ACC112 (cell line): ENCODE results near the gene RHBDD2.

Experiments
- H2AFZ ChIP-seq: fragments of 200-600 bp; sonication (generic); one replicate; pipeline ENCODE4 v1.6.0; 2017; ENCODE audit warnings: antibody characterized with exemption, low read length; ENCODE audit not compliant: unreplicated experiment
- H3K27ac ChIP-seq: fragments of 200-600 bp; sonication (generic); 2 replicates; pipeline ENCODE4 v1.5.1; 2014; ENCODE audit warnings: low read depth, mild to moderate bottlenecking, antibody characterized with exemption, low read length, moderate library complexity
- H3K27me3 ChIP-seq: fragments of 200-600 bp; sonication (generic); 2 replicates; pipeline ENCODE4 v1.6.1; 2014; ENCODE audit warnings: mild to moderate bottlenecking, antibody characterized with exemption, low read length, moderate library complexity, mixed read lengths; ENCODE audit not compliant: insufficient read depth
- H3K36me3 ChIP-seq: fragments of 200-600 bp; sonication (generic); 2 replicates; pipeline ENCODE4 v1.6.1; 2016; ENCODE audit warnings: mild to moderate bottlenecking, antibody characterized with exemption, low read length, moderate library complexity, mixed read lengths; ENCODE audit not compliant: insufficient read depth
- H3K4me1 ChIP-seq: fragments of 200-600 bp; sonication (generic); one replicate; pipeline ENCODE4 v1.6.1; 2016; ENCODE audit warnings: low read length, mixed read lengths; ENCODE audit not compliant: insufficient read depth, unreplicated experiment, control insufficient read depth
- H3K4me3 ChIP-seq: fragments of 200-600 bp; sonication (generic); 2 replicates; pipeline ENCODE4 v1.5.1; 2014; ENCODE audit warnings: mild to moderate bottlenecking, low read depth, low read length
- H3K79me2 ChIP-seq: fragments of 200-600 bp; sonication (generic); one replicate; pipeline ENCODE4 v1.6.0; 2016; ENCODE audit warnings: low read length; ENCODE audit not compliant: control insufficient read depth, unreplicated experiment, insufficient read depth

RHBDD2 gene

GRCh38 chr7:75937958-75938786 is 59.3 kb downstream of the RHBDD2 start:
- no peaks in the 10 kb centered on the region; the same call in 1 of the 2 replicates for H3K36me3 ChIP-seq
- peaks cover 29% of the 10 kb centered on the region for H3K4me1 ChIP-seq
- H2AFZ ChIP-seq, result no peak overlapping the region
- no peaks in the 10 kb centered on the region for H3K27me3 ChIP-seq
- H3K79me2 ChIP-seq, result peaks cover 16% of the 10 kb centered on the region
- H3K27ac ChIP-seq, result peak overlapping the region; percentile 65
- H3K4me3 ChIP-seq, result no peak overlapping the region
